ENCODE data around the gene ZFR. TPM values are rescaled to one million over a fixed set of nuclear protein-coding genes. Genes with fewer than 3 reads are reported as not detected.

The ZFR gene
- polyA plus RNA-seq, 1 of the 3 experiments (the other 2 are of a cell fraction) = 24.6 TPM

DNA sequence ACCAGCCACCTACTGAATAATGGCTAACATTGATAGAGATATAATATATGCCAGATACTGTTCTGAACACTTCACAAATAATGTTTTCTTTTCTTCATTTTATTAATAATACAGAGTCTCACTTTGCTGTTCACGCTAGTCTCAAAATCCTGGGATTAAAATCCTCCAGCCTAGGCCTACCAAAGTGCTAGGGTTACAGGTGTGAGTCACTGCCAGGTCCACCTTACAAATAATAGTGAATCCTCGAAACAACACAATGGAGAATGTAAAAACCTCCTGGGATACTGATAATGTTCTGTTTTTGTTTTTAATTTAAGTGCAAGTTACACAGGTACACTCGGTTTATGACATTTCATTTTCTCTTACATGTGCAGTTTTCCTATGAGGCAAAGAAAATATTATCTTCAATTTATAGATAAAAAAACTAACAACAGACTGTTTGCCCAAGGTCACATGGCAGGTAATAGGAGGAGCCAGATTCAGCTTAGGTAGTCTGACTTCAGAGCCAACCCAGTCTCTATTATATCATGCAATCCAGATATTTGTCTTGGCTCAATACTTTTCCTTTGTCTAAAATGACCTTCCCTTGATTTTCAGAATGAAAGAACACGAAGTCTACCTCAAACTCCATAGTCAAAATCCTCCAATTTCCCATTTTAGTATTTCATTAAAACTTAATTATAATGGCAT is 7.8 kb downstream of the ZFR start:
- TF ChIP-seq, protein P1, sequence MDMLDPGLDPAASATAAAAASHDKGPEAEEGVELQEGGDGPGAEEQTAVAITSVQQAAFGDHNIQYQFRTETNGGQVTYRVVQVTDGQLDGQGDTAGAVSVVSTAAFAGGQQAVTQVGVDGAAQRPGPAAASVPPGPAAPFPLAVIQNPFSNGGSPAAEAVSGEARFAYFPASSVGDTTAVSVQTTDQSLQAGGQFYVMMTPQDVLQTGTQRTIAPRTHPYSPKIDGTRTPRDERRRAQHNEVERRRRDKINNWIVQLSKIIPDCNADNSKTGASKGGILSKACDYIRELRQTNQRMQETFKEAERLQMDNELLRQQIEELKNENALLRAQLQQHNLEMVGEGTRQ (IDR thresholded peaks at IDR 0.05; ENCODE audit: borderline replicate concordance, low read depth, low read length) = no peak
- no peak for TF ChIP-seq MEF2A (IDR thresholded peaks at IDR 0.05; ENCODE audit: borderline replicate concordance, low read depth)
- TF ChIP-seq, protein P2, sequence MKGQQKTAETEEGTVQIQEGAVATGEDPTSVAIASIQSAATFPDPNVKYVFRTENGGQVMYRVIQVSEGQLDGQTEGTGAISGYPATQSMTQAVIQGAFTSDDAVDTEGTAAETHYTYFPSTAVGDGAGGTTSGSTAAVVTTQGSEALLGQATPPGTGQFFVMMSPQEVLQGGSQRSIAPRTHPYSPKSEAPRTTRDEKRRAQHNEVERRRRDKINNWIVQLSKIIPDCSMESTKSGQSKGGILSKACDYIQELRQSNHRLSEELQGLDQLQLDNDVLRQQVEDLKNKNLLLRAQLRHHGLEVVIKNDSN (IDR thresholded peaks at IDR 0.05; ENCODE audit: borderline replicate concordance, low read depth) = no peak
- no peak for TF ChIP-seq SIN3A (IDR thresholded peaks at IDR 0.05; ENCODE audit: borderline replicate concordance, low read depth, low read length)
- no peak for TF ChIP-seq NRF1 (IDR thresholded peaks at IDR 0.05; ENCODE audit: low read depth, low read length)
- no peak for TF ChIP-seq CHD2 (IDR thresholded peaks at IDR 0.05; ENCODE audit: low read length, partially characterized antibody)
- TF ChIP-seq, protein P3, sequence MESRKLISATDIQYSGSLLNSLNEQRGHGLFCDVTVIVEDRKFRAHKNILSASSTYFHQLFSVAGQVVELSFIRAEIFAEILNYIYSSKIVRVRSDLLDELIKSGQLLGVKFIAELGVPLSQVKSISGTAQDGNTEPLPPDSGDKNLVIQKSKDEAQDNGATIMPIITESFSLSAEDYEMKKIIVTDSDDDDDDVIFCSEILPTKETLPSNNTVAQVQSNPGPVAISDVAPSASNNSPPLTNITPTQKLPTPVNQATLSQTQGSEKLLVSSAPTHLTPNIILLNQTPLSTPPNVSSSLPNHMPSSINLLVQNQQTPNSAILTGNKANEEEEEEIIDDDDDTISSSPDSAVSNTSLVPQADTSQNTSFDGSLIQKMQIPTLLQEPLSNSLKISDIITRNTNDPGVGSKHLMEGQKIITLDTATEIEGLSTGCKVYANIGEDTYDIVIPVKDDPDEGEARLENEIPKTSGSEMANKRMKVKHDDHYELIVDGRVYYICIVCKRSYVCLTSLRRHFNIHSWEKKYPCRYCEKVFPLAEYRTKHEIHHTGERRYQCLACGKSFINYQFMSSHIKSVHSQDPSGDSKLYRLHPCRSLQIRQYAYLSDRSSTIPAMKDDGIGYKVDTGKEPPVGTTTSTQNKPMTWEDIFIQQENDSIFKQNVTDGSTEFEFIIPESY (IDR thresholded peaks at IDR 0.05; ENCODE audit: borderline replicate concordance, low read depth) = no peak
- TF ChIP-seq MXI1 (IDR thresholded peaks at IDR 0.05; ENCODE audit: low read depth, low read length) = no peak
- no peak for TF ChIP-seq SMC3 (IDR thresholded peaks at IDR 0.05; ENCODE audit: low read depth, low read length)
- TF ChIP-seq RCOR1 (IDR thresholded peaks at IDR 0.05; ENCODE audit: low read length) = no peak
- no peak for TF ChIP-seq TCF12 (IDR thresholded peaks at IDR 0.05)
- Histone ChIP-seq H3K4me3 (ENCODE audit: low read depth in 2 of 2, low read length in 1 of 2) (no peak overlapping the region), H3K4me1 (ENCODE audit: control insufficient read depth in 1 of 2, insufficient read depth in 2 of 2, low read depth in 1 of 2, low read length in 1 of 2) (no peaks in the 10 kb centered on the region; a peak in 2 of 4 replicates), H3K27me3 (ENCODE audit: insufficient read depth) (no peaks in the 10 kb centered on the region), H3K79me2 (ENCODE audit: insufficient read depth) (peaks cover 100% of the 10 kb centered on the region), H3K9me2 (no peaks in the 10 kb centered on the region), H4K20me1 (ENCODE audit: insufficient read depth) (peaks cover 97% of the 10 kb centered on the region), H3K9me3 (no peaks in the 10 kb centered on the region), H3K27ac (ENCODE audit: low read depth in 2 of 2, low read length in 1 of 2) (no peak overlapping the region), H3K9ac (no peak overlapping the region), H3F3A (replicated peaks; ENCODE audit: insufficient read depth) (peaks cover 7% of the 10 kb centered on the region), H3K4me2 (no peak overlapping the region), H3K36me3 (replicated peaks in 1 of 2; ENCODE audit: control insufficient read depth in 1 of 2, insufficient read depth in 2 of 2, low read length in 1 of 2) (peaks cover 14 to 36% of the 10 kb centered on the region in 2 experiments), H2AFZ (ENCODE audit: low read depth) (no peak overlapping the region)
- POLR2A ChIA-PET = no interaction called here
- WGBS (ENCODE audit: low lambda C conversion rate) = 96% methylated on average over 4 of the region's 4 CpGs
- no peak for DNase-seq
- CTCF ChIA-PET = no interaction called here

DNA sequence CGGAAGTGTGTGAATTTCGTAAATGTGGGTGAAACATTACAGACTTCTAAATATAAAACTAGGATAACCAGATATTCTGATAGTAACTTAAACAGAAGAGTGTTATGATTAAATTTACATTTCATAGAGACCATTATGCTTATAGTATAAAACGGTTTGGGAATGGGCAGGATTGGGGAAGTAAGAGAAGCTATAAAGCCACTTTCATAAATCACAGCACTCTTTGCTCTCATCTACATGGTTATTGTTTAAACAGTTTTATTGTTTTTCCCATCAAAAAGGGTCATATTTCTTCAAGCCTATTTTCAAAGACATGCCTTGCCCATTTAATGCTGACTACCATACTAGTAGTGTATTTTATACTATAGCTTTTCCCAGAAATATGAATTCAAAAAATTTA is 9.2 kb downstream of the ZFR start:
- Histone ChIP-seq H3K4me1 (ENCODE audit: control insufficient read depth in 1 of 2, insufficient read depth in 2 of 2, low read depth in 1 of 2, low read length in 1 of 2) (no peaks in the 10 kb centered on the region; a peak in 1 of 4 replicates), H3F3A (replicated peaks; ENCODE audit: insufficient read depth) (peaks cover 16% of the 10 kb centered on the region), H3K27me3 (ENCODE audit: insufficient read depth) (no peaks in the 10 kb centered on the region), H3K9ac (no peak overlapping the region), H3K9me3 (no peaks in the 10 kb centered on the region), H3K27ac (ENCODE audit: low read depth in 2 of 2, low read length in 1 of 2) (no peak overlapping the region), H3K9me2 (no peaks in the 10 kb centered on the region), H4K20me1 (ENCODE audit: insufficient read depth) (peaks cover 95% of the 10 kb centered on the region), H3K36me3 (replicated peaks in 1 of 2; ENCODE audit: control insufficient read depth in 1 of 2, insufficient read depth in 2 of 2, low read length in 1 of 2) (peaks cover 14 to 34% of the 10 kb centered on the region in 2 experiments), H3K4me3 (ENCODE audit: low read depth in 2 of 2, low read length in 1 of 2) (no peak overlapping the region), H3K79me2 (ENCODE audit: insufficient read depth) (peaks cover 100% of the 10 kb centered on the region), H2AFZ (ENCODE audit: low read depth) (no peak overlapping the region), H3K4me2 (no peak overlapping the region)
- no peak for DNase-seq
- 96% methylated on average over 3 of the region's 3 CpGs for WGBS (ENCODE audit: low lambda C conversion rate)
- TF ChIP-seq, protein P4, sequence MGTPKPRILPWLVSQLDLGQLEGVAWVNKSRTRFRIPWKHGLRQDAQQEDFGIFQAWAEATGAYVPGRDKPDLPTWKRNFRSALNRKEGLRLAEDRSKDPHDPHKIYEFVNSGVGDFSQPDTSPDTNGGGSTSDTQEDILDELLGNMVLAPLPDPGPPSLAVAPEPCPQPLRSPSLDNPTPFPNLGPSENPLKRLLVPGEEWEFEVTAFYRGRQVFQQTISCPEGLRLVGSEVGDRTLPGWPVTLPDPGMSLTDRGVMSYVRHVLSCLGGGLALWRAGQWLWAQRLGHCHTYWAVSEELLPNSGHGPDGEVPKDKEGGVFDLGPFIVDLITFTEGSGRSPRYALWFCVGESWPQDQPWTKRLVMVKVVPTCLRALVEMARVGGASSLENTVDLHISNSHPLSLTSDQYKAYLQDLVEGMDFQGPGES (IDR thresholded peaks at IDR 0.05; ENCODE audit: low read depth, low read length) = no peak
- TF ChIP-seq ELF1 (IDR thresholded peaks at IDR 0.05) (no peak), MEF2A (IDR thresholded peaks at IDR 0.05; ENCODE audit: borderline replicate concordance, low read depth) (no peak), TAF1 (IDR thresholded peaks at IDR 0.05; ENCODE audit: borderline replicate concordance, low read depth, low read length) (no peak), NFIC (IDR thresholded peaks at IDR 0.05; ENCODE audit: borderline replicate concordance) (no peak), CHD2 (IDR thresholded peaks at IDR 0.05; ENCODE audit: low read length, partially characterized antibody) (no peak), FOXJ3 (CRISPR knock-in tag; IDR thresholded peaks at IDR 0.05) (no peak)
- TF ChIP-seq, protein P5, sequence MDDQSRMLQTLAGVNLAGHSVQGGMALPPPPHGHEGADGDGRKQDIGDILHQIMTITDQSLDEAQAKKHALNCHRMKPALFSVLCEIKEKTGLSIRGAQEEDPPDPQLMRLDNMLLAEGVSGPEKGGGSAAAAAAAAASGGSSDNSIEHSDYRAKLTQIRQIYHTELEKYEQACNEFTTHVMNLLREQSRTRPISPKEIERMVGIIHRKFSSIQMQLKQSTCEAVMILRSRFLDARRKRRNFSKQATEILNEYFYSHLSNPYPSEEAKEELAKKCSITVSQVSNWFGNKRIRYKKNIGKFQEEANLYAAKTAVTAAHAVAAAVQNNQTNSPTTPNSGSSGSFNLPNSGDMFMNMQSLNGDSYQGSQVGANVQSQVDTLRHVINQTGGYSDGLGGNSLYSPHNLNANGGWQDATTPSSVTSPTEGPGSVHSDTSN (IDR thresholded peaks at IDR 0.05) = no peak
- TF ChIP-seq, protein P6, sequence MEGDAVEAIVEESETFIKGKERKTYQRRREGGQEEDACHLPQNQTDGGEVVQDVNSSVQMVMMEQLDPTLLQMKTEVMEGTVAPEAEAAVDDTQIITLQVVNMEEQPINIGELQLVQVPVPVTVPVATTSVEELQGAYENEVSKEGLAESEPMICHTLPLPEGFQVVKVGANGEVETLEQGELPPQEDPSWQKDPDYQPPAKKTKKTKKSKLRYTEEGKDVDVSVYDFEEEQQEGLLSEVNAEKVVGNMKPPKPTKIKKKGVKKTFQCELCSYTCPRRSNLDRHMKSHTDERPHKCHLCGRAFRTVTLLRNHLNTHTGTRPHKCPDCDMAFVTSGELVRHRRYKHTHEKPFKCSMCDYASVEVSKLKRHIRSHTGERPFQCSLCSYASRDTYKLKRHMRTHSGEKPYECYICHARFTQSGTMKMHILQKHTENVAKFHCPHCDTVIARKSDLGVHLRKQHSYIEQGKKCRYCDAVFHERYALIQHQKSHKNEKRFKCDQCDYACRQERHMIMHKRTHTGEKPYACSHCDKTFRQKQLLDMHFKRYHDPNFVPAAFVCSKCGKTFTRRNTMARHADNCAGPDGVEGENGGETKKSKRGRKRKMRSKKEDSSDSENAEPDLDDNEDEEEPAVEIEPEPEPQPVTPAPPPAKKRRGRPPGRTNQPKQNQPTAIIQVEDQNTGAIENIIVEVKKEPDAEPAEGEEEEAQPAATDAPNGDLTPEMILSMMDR (IDR thresholded peaks at IDR 0.05) = no peak
- TF ChIP-seq, protein P7, sequence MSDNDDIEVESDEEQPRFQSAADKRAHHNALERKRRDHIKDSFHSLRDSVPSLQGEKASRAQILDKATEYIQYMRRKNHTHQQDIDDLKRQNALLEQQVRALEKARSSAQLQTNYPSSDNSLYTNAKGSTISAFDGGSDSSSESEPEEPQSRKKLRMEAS (IDR thresholded peaks at IDR 0.05; ENCODE audit: low read depth) = no peak
- POLR2A ChIA-PET = no interaction called here
- CTCF ChIA-PET = interaction anchor here (1.3 kb wide), 1 partner anchor 155 kb away, joined by 4 read pairs; no protein-coding TSS in a partner anchor
